HepG2 (cell line): Measurements from ENCODE around the gene STOML2. TPM values are rescaled to one million over a fixed set of nuclear protein-coding genes. Genes with fewer than 3 reads are reported as not detected.

Source experiments
- ARID2 ChIP-seq: sonication (generic); formaldehyde crosslinking; IDR thresholded peaks from 2 replicates; pipeline ENCODE4 v1.8.1; 2022; ENCODE audit warnings: mild to moderate bottlenecking, missing genetic modification reagents, borderline replicate concordance
- BORCS8-MEF2B ChIP-seq: sonication (generic); formaldehyde crosslinking; IDR thresholded peaks from 2 replicates; pipeline ENCODE4 v1.8.0; 2022; ENCODE audit warnings: mild to moderate bottlenecking, missing genetic modification reagents
- CENPT ChIP-seq: sonication (generic); formaldehyde crosslinking; IDR thresholded peaks from 2 replicates; pipeline ENCODE4 v1.8.0; 2022; ENCODE audit warnings: low read depth, mild to moderate bottlenecking, moderate library complexity, missing genetic modification reagents
- EP300 ChIP-seq, 3 experiments: sonication (generic) in 1 of 3; formaldehyde crosslinking in 1 of 3; IDR thresholded peaks; 2 replicates each; pipeline versions ENCODE4 v1.5.1 to v1.6.1; 2011 to 2020; ENCODE audit warnings: low read depth in 2 of 3, low read length in 2 of 3, borderline replicate concordance in 1 of 3, improper control_type of control experiment in 1 of 3, mild to moderate bottlenecking in 1 of 3, missing genetic modification reagents in 1 of 3, moderate library complexity in 1 of 3
- FOXK2 ChIP-seq: fragments of 450-650 bp; IDR thresholded peaks from 2 replicates; pipeline ENCODE4 v1.6.1; 2016
- IKZF4 ChIP-seq: sonication (generic); formaldehyde crosslinking; IDR thresholded peaks from 2 replicates; pipeline ENCODE4 v1.5.1; 2020; ENCODE audit warnings: borderline replicate concordance, mild to moderate bottlenecking, low read depth, missing genetic modification reagents; ENCODE audit errors: not compliant biosample characterization
- NFKBIZ ChIP-seq: IDR thresholded peaks from 2 replicates; pipeline ENCODE4 v1.6.1; 2018; ENCODE audit warnings: missing genetic modification reagents, missing compliant biosample characterization
- PRDM10 ChIP-seq: sonication (generic); formaldehyde crosslinking; IDR thresholded peaks from 2 replicates; pipeline ENCODE4 v1.4.0; 2020; ENCODE audit warnings: low read depth, missing genetic modification reagents
- PREB ChIP-seq: sonication (generic); formaldehyde crosslinking; IDR thresholded peaks from 2 replicates; pipeline ENCODE4 v1.4.0; 2020; ENCODE audit warnings: missing genetic modification reagents
- RBM22 ChIP-seq: fragments of 200-400 bp; formaldehyde crosslinking; optimal IDR thresholded peaks from 2 replicates; pipeline ENCODE3; 2017; ENCODE audit warnings: mild to moderate bottlenecking, low read length, moderate library complexity
- RBM39 ChIP-seq: fragments of 200-400 bp; formaldehyde crosslinking; IDR thresholded peaks from one replicate; pipeline ENCODE4 v1.6.1; 2018; ENCODE audit warnings: antibody characterized with exemption, mild to moderate bottlenecking, low read depth, low read length; ENCODE audit not compliant: poor library complexity, severe bottlenecking
- RORA ChIP-seq: sonication (generic); formaldehyde crosslinking; IDR thresholded peaks from 2 replicates; pipeline ENCODE4 v1.5.0; 2020; ENCODE audit warnings: mild to moderate bottlenecking, missing genetic modification reagents, moderate library complexity
- SALL1 ChIP-seq: sonication (generic); formaldehyde crosslinking; IDR thresholded peaks from 2 replicates; pipeline ENCODE4 v1.8.0; 2022; ENCODE audit warnings: mild to moderate bottlenecking, missing genetic modification reagents
- SALL2 ChIP-seq: sonication (generic); formaldehyde crosslinking; IDR thresholded peaks from 2 replicates; pipeline ENCODE4 v1.8.1; 2023; ENCODE audit warnings: mild to moderate bottlenecking, missing genetic modification reagents, inconsistent platforms
- ZNF331 ChIP-seq: sonication (generic); formaldehyde crosslinking; IDR thresholded peaks from 2 replicates; pipeline ENCODE4 v1.4.0; 2020; ENCODE audit warnings: missing genetic modification reagents
- ZNF597 ChIP-seq: sonication (generic); formaldehyde crosslinking; IDR thresholded peaks from 2 replicates; pipeline ENCODE4 v1.5.0; 2020; ENCODE audit warnings: missing genetic modification reagents
- ZNF709 ChIP-seq: sonication (generic); formaldehyde crosslinking; IDR thresholded peaks from 2 replicates; pipeline ENCODE4 v1.5.0; 2020; ENCODE audit warnings: mild to moderate bottlenecking, missing genetic modification reagents
- ZNF776 ChIP-seq: sonication (generic); formaldehyde crosslinking; IDR thresholded peaks from 2 replicates; pipeline ENCODE4 v1.4.0; 2020; ENCODE audit warnings: mild to moderate bottlenecking, missing genetic modification reagents
- ZNF792 ChIP-seq: IDR thresholded peaks from 2 replicates; pipeline ENCODE4 v1.6.1; 2016
- ZXDC ChIP-seq: sonication (generic); formaldehyde crosslinking; IDR thresholded peaks from 2 replicates; pipeline ENCODE4 v1.5.0; 2020; ENCODE audit warnings: mild to moderate bottlenecking, missing genetic modification reagents
- polyA plus RNA-seq, 8 experiments: library from polyadenylated mRNA; depleted of rRNA in 3 of 8; stranded (reverse) in 7 of 8; unstranded in 1 of 8; fragments of >200 nt; fragmentation: Illumina TruSeq in 4 of 8; extraction: Trizol in 4 of 8; gene quantifications; 2 replicates each; pipeline versions ENCODE4 v1.2.1 to v1.2.3, GENCODE V29; 2011 to 2016; ENCODE audit warnings: low read depth in 4 of 8, missing spikeins in 1 of 8, mixed read lengths in 1 of 8; ENCODE audit not compliant: insufficient read depth in 1 of 8
- total RNA-seq, 5 experiments: library from RNA; depleted of rRNA; stranded (reverse); fragments of >200 nt; fragmentation: Illumina TruSeq; extraction: Trizol; gene quantifications; 2 replicates each; pipeline ENCODE4 v1.2.3, GENCODE V29; 2016; ENCODE audit warnings: low read depth in 1 of 5

Gene STOML2
- total and polyA plus RNA-seq, 2 of the 13 experiments (the other 11 are each of a cell fraction or from before 2014, with no cell fraction given) = 245 to 250 TPM

GRCh38 chr9:35102769-35103659 lies at the start of gene STOML2 (continued):
- no peak for TF ChIP-seq PRDM10 (CRISPR knock-in tag)
- TF ChIP-seq CENPT (CRISPR knock-in tag) = no peak
- TF ChIP-seq PREB (CRISPR knock-in tag) = no peak
- no peak for TF ChIP-seq RORA (CRISPR knock-in tag)
- TF ChIP-seq EP300 (IDR thresholded peaks at IDR 0.05; ENCODE audit: low read depth in 2 of 2, low read length in 2 of 2) = peak in 1 of 2 experiments; percentile 49; a peak in 1 of 4 replicates
- TF ChIP-seq EP300 (CRISPR knock-in tag; IDR thresholded peaks at IDR 0.05; ENCODE audit: borderline replicate concordance) = 0 out of 2 replicates have a peak, but pooled peaks have one; percentile 12
- peak; percentile 83 for TF ChIP-seq ZNF792
- peak; percentile 88 for TF ChIP-seq ZNF331
- no peak for TF ChIP-seq ZNF776 (CRISPR knock-in tag)
- peak; percentile 88 for TF ChIP-seq RBM39
- TF ChIP-seq IKZF4 (CRISPR knock-in tag) = no peak
- TF ChIP-seq NFKBIZ (CRISPR knock-in tag) = no peak
- peak; percentile 88 for TF ChIP-seq SALL1 (CRISPR knock-in tag)
- no peak for TF ChIP-seq ZNF709
- no peak for TF ChIP-seq ZNF597 (CRISPR knock-in tag)
- TF ChIP-seq SALL2 (CRISPR knock-in tag) = peak; percentile 86
- 0 out of 2 replicates have a peak, but pooled peaks have one; percentile 67 for TF ChIP-seq ARID2 (CRISPR knock-in tag)
- TF ChIP-seq RBM22 = peak; percentile 94
- TF ChIP-seq BORCS8-MEF2B (CRISPR knock-in tag) = peak; percentile 88; the same call in 1 of the 2 replicates
- TF ChIP-seq ZXDC (CRISPR knock-in tag) = peak; percentile 58; the same call in 1 of the 2 replicates
- TF ChIP-seq FOXK2 = no peak
